Measurements from ENCODE around the gene UTS2B.

DNA sequence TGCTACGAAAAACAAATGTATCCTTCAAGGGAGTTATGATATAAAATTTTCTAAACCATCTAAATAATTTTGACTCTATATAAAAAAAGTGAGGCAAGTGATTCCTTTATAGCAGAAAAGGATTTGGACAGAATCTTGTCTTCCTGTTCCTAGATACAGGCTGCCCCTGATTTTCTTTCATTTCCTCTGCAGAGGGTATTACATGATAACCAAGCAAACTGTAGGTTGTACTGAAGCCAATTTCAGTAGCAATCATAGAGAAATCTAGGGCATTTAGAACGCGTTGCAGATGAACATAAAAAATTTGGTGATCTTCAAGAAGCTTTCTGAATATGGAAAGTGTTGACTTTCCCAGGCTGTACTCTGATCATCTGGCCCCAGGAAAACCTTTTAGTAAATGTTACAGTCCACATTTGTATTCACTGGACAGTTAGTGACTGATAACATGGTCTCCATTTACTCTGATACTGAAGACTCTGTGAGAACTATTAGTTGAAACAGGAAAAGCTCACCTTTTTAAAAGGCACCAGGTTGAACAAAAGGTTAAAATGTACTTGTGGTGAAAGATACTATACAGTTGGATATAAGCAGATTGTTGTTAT is 9.1 kb upstream of the UTS2B start:
- TF ChIP-seq, protein P1, sequence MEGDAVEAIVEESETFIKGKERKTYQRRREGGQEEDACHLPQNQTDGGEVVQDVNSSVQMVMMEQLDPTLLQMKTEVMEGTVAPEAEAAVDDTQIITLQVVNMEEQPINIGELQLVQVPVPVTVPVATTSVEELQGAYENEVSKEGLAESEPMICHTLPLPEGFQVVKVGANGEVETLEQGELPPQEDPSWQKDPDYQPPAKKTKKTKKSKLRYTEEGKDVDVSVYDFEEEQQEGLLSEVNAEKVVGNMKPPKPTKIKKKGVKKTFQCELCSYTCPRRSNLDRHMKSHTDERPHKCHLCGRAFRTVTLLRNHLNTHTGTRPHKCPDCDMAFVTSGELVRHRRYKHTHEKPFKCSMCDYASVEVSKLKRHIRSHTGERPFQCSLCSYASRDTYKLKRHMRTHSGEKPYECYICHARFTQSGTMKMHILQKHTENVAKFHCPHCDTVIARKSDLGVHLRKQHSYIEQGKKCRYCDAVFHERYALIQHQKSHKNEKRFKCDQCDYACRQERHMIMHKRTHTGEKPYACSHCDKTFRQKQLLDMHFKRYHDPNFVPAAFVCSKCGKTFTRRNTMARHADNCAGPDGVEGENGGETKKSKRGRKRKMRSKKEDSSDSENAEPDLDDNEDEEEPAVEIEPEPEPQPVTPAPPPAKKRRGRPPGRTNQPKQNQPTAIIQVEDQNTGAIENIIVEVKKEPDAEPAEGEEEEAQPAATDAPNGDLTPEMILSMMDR (IDR thresholded peaks at IDR 0.05) = no peak
- no peak for TF ChIP-seq POLR2A (IDR thresholded peaks at IDR 0.05)
